ENCODE data around the gene SIPA1L3.

GRCh38 chr19:38046254-38047048 is 139.4 kb downstream of the SIPA1L3 start:
- TF ChIP-seq CTCF (conservative IDR thresholded peaks at IDR 0.05): no peak
- TF ChIP-seq ZFX (IDR thresholded peaks at IDR 0.05): no peak

Measured in C4-2B (cell line).